HuH-7 (cell line): ENCODE data around the gene NHEJ1.

Source experiments
- DNase-seq: peaks from one replicate; pipeline ENCODE4 v3.0.0; 2011; ENCODE audit warnings: low spot score

Gene NHEJ1

GRCh38 chr2:219167997-219168396 lies 7.4 kb upstream of the NHEJ1 start:
- no peak for DNase-seq

- no peak for DNase-seq
Observed at GRCh38 chr2:219165058-219165911, 4.7 kb upstream of the NHEJ1 start.

DNA sequence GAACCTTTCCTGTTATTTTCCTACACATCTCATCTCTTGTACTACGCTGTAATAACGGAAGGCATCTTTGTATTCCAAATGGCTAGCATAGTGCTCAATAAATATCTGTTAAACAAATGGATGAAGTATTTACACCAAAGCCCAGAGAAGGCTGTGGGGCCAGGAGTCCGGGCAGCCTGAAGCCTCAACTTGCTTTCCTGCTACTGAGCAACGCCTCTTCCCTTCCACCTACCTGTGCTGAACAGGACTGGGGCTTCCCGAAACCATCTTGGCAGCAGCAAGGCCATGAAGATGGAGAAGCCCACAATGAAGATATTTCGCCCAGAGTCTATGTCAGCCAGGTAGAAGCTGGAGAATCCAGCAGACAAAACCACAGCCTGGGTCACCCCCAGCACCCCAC lies 2.5 kb upstream of the NHEJ1 start:
- DNase-seq, result no peak

DNA sequence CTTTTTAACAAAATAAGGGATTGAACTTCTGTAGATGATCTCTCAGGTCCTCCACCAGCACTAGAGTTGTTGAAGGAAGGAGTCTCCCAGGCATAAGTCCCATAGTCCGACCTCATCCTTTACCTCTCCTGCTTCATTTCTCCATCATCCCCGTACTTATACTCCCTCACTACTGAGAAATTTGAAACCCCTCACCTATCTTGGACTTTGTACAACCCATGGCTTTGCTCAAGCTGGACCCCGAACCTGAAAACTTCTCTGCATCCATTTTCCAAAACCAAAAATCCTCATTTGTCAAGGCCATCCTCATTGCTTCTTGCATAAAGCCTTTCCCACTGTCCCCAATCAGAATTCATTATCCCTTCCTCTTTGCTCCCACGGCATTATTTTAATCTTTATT lies 482 bp upstream of the NHEJ1 start:
- DNase-seq, result no peak

DNA sequence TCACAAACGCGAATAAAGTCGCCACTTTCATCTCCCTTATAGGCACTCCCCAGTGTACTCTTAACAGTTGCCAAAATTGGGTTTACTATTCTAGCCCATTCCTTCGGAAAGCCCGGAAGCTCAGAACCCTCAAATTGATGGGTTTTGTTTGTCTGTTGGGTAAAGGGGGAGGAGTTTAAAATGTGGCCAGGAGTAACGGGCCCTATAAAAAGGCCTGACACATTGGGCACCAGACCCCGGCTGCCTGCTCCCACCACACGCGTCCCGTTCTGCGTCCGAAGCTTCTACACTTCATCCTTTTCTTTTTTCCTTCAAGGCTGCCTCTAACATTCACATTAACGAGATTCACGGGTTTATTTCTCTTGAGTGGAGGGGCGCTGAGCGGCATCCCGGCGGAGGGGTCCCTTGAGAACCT lies 837 bp downstream of the NHEJ1 start:
- DNase-seq, result no peak

DNA sequence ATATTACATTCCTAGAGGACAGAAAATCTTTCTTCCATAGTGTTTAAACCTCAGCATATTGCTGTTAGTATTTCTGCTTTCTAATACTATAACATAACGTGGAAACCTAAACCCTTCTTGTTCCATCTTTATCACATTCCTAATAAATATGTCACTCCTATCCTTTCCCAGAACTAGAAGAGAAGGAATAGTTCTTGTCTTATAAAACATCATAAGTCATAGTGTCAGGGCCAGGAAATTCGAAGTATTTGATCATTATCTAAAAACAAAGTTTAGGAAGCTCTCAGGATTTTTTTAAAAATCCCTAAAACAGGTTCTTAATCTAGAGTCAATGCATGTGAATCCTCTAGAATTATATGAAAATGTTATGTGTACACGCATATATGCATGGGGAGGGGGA lies 2.0 kb downstream of the NHEJ1 start:
- DNase-seq, result no peak

- no peak for DNase-seq
Observed at GRCh38 chr2:219158025-219158424, 2.6 kb downstream of the NHEJ1 start.

- no peak for DNase-seq
Observed at GRCh38 chr2:219157396-219157795, 3.2 kb downstream of the NHEJ1 start.

DNA sequence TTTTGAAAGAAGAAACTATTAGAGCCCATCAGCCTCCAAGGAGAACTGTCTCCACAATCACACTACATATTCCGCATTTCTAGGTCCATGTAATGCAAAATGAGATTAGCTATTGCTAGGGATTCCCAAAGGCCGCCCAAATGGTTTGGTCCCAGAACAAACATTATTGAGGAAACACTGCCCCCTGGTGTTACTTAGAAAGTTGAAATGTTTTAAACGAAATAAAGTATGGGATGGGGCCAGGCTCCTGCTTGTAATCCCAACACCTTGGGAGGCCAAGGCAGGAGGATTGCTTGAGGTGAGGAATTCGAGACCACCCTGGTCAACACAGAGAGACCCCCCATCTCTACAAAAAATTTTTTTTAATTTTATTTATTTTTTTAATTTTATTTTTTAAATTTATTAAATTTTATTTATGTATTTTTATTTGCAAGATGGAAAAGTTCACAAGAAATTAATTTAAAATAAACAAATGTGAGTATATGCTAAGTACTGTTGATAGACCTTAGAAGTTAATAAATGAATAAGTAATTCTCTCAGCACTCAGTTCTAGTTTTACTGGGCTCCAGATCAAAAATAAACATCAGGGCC lies 5.5 kb downstream of the NHEJ1 start:
- DNase-seq, result peak; percentile 63

GRCh38 chr2:219149667-219150066 lies 10.9 kb downstream of the NHEJ1 start:
- no peak for DNase-seq

GRCh38 chr2:219142329-219142728 lies 18.3 kb downstream of the NHEJ1 start:
- DNase-seq, result no peak

GRCh38 chr2:219140722-219141121 lies 19.9 kb downstream of the NHEJ1 start:
- DNase-seq, result no peak

- DNase-seq, result no peak
Observed at GRCh38 chr2:219133976-219134375, 26.6 kb downstream of the NHEJ1 start.

DNA sequence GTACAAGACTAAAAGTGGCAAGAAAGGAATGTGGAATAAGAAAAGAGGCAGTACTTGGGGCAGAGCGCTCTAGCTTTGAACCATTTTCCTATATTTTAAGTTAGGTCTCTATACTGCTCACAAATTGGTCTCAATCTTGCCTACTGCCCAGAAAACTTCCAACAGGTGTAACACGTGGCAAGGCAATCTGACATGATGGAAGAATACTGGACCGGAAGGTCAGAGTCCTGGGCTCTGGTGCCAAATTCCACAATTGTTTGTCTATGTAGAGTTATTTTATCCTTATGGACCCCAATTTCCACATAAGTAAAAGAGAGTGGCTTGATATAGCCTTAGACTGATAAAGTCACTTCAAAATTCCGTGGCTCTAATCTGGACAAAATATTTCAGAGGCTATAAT lies 28.9 kb downstream of the NHEJ1 start:
- no peak for DNase-seq

- DNase-seq, result no peak
Observed at GRCh38 chr2:219131327-219131726, 29.3 kb downstream of the NHEJ1 start.

GRCh38 chr2:219129589-219129988 lies 31.0 kb downstream of the NHEJ1 start:
- no peak for DNase-seq

DNA sequence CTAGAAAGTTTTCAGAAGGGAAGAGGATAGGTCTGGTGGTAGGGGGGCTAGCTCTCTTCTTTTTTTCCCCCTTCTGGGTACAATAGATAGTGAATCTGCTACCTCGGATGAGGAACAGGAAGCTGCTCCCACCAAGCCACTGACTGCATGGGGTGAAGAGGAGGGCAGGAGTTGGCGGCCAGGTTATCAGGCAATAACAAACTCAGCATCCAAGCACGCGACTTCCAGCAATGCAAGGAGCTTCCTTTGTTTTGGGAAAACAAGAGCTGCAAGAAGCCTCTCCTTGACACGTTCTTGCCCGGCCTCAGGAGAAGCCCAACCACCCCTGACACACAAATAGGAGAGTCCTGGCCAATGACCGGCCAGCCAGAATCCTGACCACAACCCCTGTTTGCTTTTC lies 32.2 kb downstream of the NHEJ1 start:
- no peak for DNase-seq

DNA sequence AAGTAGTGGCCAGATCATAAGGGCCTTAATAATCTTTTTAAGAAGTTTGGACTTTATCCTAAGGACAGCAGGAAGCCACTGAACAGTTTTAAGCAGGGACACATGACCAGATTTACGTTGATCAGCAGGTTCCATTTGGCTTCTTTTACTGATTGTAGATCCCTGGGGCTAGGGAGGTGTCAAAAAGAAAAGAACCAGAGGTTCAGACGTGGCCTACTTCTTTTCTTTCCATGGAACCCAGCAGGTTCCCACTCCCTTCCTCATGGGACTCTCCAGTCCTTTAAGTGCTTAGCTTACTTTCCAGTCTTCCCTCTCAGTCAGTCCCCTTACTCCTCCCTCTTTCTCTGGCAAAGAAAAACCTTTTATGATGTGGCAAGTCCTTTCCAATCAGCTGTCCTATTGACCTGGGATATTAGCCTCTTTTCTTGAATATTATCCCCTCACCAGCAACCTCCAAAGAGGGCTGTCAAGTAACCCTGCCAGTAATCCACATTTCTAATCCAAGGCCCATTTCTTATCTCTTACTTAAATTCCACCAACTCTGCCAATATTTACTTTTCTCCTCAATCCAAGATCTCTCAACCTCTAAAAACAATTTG lies 33.5 kb downstream of the NHEJ1 start:
- no peak for DNase-seq

DNA sequence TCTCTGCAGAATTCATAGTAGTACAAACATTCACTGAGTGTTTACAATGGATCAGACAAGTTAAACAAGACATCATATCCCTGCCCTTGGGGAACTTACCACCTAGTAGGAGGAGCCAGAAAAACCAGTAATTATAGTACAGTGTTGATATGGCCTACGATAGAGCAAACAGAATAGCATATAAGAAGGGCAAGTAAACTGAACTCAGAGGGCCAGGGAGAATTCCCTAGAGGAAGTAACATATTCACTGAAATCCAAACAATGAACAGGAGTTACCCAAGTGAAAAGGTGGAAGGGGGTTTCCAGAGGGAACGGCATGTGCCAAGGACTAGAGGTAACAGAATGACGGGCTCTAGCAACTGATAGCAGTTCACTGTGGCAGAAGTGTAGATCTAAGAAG lies 34.1 kb downstream of the NHEJ1 start:
- DNase-seq, result peak; percentile 67

- no peak for DNase-seq
Observed at GRCh38 chr2:219125886-219126270, 34.7 kb downstream of the NHEJ1 start.

DNA sequence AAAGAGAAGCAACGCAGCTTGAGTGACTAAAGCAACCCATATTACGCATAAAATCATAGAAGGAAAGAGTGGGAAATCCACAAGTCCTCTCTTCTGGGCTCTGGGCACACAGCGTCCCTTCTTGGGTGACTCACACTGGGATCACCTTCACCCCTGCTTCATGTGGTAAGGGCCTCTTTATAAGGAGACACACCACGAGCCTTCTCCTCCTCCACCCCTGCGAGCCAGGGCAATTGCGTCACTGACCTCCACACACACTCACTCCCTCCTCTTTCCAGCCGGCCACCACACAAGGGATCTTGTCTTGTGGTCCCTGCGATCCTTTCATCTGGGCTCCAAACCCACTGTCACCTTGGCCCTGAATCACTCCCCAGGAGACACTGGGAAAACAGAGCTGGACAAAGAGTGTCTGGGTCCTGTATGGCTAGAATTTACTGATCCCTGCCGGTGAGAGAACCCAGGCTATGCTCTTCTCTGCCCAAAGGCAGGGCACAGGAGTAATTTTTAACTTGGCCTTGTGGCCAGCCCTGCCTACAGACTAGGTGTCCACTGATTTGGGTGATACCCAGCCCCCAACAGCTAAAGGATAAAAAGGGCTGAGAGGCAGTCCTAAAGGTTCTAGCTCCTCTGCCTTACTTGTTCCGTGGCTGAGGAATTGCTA lies 35.3 kb downstream of the NHEJ1 start:
- peak; percentile 46 for DNase-seq

GRCh38 chr2:219124381-219125110 lies 36.1 kb downstream of the NHEJ1 start:
- no peak for DNase-seq
